MM.1S (cell line): Measurements from ENCODE around the gene FALEC.

Experiments
- DNase-seq: peaks from one replicate; pipeline ENCODE4 v3.0.0-alpha.2; 2015
- H2AFZ ChIP-seq: fragments of 300-600 bp; sonication (generic); 2 replicates; pipeline ENCODE4 v1.6.0; 2016; ENCODE audit warnings: antibody characterized with exemption, low read length
- H3F3A ChIP-seq: fragments of 300-600 bp; sonication (generic); 2 replicates; pipeline ENCODE4 v1.6.1; 2016; ENCODE audit warnings: mild to moderate bottlenecking, antibody characterized with exemption, low read length, moderate library complexity, mixed read lengths; ENCODE audit not compliant: insufficient read depth
- H3K27ac ChIP-seq: fragments of 300-600 bp; sonication (generic); 2 replicates; pipeline ENCODE4 v1.5.1; 2016; ENCODE audit warnings: mild to moderate bottlenecking, low read length
- H3K27me3 ChIP-seq: fragments of 300-600 bp; sonication (generic); replicated peaks from 2 replicates; pipeline ENCODE4 v1.6.0; 2016; ENCODE audit warnings: low read length; ENCODE audit not compliant: insufficient read depth
- H3K36me3 ChIP-seq: fragments of 300-600 bp; sonication (generic); replicated peaks from 2 replicates; pipeline ENCODE4 v1.6.1; 2016; ENCODE audit warnings: mild to moderate bottlenecking, low read length, mixed read lengths; ENCODE audit not compliant: insufficient read depth
- H3K4me1 ChIP-seq: fragments of 300-600 bp; sonication (generic); 2 replicates; pipeline ENCODE4 v1.6.1; 2016; ENCODE audit warnings: low read length, mixed read lengths
- H3K4me2 ChIP-seq: fragments of 300-600 bp; sonication (generic); 2 replicates; pipeline ENCODE4 v1.6.0; 2016; ENCODE audit warnings: low read depth, low read length
- H3K4me3 ChIP-seq: fragments of 300-600 bp; sonication (generic); 2 replicates; pipeline ENCODE4 v1.5.1; 2016; ENCODE audit warnings: low read length, mixed read lengths
- H3K79me2 ChIP-seq: fragments of 300-600 bp; sonication (generic); 2 replicates; pipeline ENCODE4 v1.6.1; 2016; ENCODE audit warnings: mixed run types, low read length, mixed read lengths
- H3K9ac ChIP-seq: fragments of 300-600 bp; sonication (generic); 2 replicates; pipeline ENCODE4 v1.6.1; 2016; ENCODE audit warnings: low read length, mixed read lengths
- H3K9me2 ChIP-seq: fragments of 300-600 bp; sonication (generic); replicated peaks from 2 replicates; pipeline ENCODE4 v1.6.1; 2016; ENCODE audit warnings: mild to moderate bottlenecking, low read length, mixed read lengths; ENCODE audit not compliant: insufficient read depth
- H3K9me3 ChIP-seq: fragments of 300-600 bp; sonication (generic); replicated peaks from 2 replicates; pipeline ENCODE4 v1.6.1; 2016; ENCODE audit warnings: mild to moderate bottlenecking, low read length, mixed read lengths; ENCODE audit not compliant: insufficient read depth
- H4K20me1 ChIP-seq: fragments of 300-600 bp; sonication (generic); 2 replicates; pipeline ENCODE4 v1.6.1; 2016; ENCODE audit warnings: mild to moderate bottlenecking, low read length, moderate library complexity, mixed read lengths; ENCODE audit not compliant: insufficient read depth
- CTCF ChIP-seq: fragments of 300-600 bp; sonication (generic); IDR thresholded peaks from 2 replicates; pipeline ENCODE4 v1.5.1; 2016; ENCODE audit warnings: antibody characterized with exemption, low read length, mixed read lengths
- EZH2 ChIP-seq: fragments of 300-600 bp; sonication (generic); optimal IDR thresholded peaks from 2 replicates; pipeline ENCODE3; 2017; ENCODE audit warnings: low read depth, mild to moderate bottlenecking, antibody characterized with exemption, low read length, mixed read lengths
- EZH2phosphoT487 ChIP-seq: fragments of 300-600 bp; sonication (generic); IDR thresholded peaks from 2 replicates; pipeline ENCODE4 v1.6.1; 2018; ENCODE audit warnings: antibody characterized with exemption, low read length

The FALEC gene

GRCh38 chr1:150560576-150561253, 45.2 kb downstream of the FALEC start:
- peak overlapping the region; percentile 73 for H3K4me3 ChIP-seq
- H3K79me2 ChIP-seq: peaks cover 6% of the 10 kb centered on the region
- H3K27ac ChIP-seq: peak overlapping the region; percentile 95
- DNase-seq: peak; percentile 97
- no peaks in the 10 kb centered on the region for H3K27me3 ChIP-seq
- no peaks in the 10 kb centered on the region for H3K9me2 ChIP-seq
- no peaks in the 10 kb centered on the region for H4K20me1 ChIP-seq
- peaks cover 46% of the 10 kb centered on the region for H3K4me1 ChIP-seq
- TF ChIP-seq EZH2 (no peak), EZH2phosphoT487 (no peak), CTCF (peak; percentile 98)
- H3F3A ChIP-seq: peaks cover 58% of the 10 kb centered on the region
- H3K9me3 ChIP-seq: no peaks in the 10 kb centered on the region
- peak overlapping the region; percentile 63 for H2AFZ ChIP-seq
- no peaks in the 10 kb centered on the region for H3K36me3 ChIP-seq
- peak overlapping the region; percentile 95 for H3K4me2 ChIP-seq
- H3K9ac ChIP-seq: peak overlapping the region; percentile 84

GRCh38 chr1:150561254-150561973, 45.9 kb downstream of the FALEC start:
- no peaks in the 10 kb centered on the region for H3K27me3 ChIP-seq
- no peaks in the 10 kb centered on the region for H4K20me1 ChIP-seq
- H3K36me3 ChIP-seq: no peaks in the 10 kb centered on the region
- peak overlapping the region; percentile 73 for H3K4me3 ChIP-seq
- peak overlapping the region; percentile 49 for H2AFZ ChIP-seq
- peaks cover 53% of the 10 kb centered on the region for H3K4me1 ChIP-seq
- peak overlapping the region; percentile 84 for H3K9ac ChIP-seq
- DNase-seq: peak; percentile 77
- peak overlapping the region; percentile 95 for H3K27ac ChIP-seq
- no peaks in the 10 kb centered on the region for H3K9me2 ChIP-seq
- H3K4me2 ChIP-seq: peak overlapping the region; percentile 95
- peaks cover 13% of the 10 kb centered on the region for H3K79me2 ChIP-seq
- peaks cover 63% of the 10 kb centered on the region for H3F3A ChIP-seq
- H3K9me3 ChIP-seq: no peaks in the 10 kb centered on the region
- TF ChIP-seq EZH2 (no peak), EZH2phosphoT487 (no peak), CTCF (no peak)

- Histone ChIP-seq H3K4me3 (peak overlapping the region; percentile 73), H3F3A (peaks cover 69% of the 10 kb centered on the region), H2AFZ (peak overlapping the region; percentile 49), H3K27me3 (no peaks in the 10 kb centered on the region), H3K9me3 (no peaks in the 10 kb centered on the region), H3K27ac (peak overlapping the region; percentile 95), H4K20me1 (no peaks in the 10 kb centered on the region), H3K36me3 (no peaks in the 10 kb centered on the region), H3K9ac (peak overlapping the region; percentile 84), H3K79me2 (peaks cover 16% of the 10 kb centered on the region), H3K4me1 (peaks cover 59% of the 10 kb centered on the region), H3K9me2 (no peaks in the 10 kb centered on the region), H3K4me2 (peak overlapping the region; percentile 95)
- no peak for TF ChIP-seq EZH2
- no peak for TF ChIP-seq EZH2phosphoT487
- TF ChIP-seq CTCF: no peak
- DNase-seq: peak; percentile 95
Measured at GRCh38 chr1:150561974-150562445, 46.5 kb downstream of the FALEC start.
